IPS-11a (cell line): ENCODE results near the gene HDAC8.

Source experiments
- H3K4me3 ChIP-seq: one replicate; pipeline ENCODE4 v1.5.1; 2013; ENCODE audit warnings: low read depth, low read length, control low read depth

The HDAC8 gene

DNA sequence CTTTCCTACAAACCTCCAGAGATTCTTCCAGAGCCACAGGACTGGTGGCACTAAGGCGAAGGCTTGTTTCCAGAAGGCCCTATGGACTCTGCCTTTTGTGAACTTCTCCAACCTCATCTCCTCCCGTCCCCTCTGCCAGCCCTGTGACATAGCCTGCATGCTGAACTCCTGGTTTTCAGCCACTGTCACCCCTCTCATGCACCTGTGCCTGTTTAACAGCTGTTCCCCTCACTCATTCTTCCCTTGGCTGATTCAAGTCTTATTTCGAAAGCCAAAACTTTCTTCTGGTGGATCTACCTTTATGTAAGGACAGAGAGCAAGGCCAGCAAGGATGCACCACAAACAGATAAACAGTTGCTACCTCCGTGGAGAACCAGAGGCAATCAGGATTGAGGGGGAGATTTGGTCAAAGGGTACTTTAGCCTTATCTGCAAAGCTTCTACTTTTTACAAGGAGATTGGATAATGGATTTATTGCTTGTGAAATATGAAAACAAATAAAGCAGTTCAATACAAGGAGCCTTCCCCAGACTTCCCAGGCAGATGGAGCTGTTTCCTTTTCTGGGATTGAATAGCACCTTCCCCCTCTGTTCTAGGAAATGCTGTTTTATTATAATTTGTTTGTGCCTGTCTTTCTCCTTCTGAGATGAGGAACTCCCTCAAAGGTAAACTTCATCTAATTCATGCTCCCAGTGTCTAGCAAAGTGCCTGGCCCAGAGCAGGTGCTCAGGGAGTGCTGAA lies 272.6 kb downstream of the HDAC8 start:
- no peak overlapping the region for H3K4me3 ChIP-seq

DNA sequence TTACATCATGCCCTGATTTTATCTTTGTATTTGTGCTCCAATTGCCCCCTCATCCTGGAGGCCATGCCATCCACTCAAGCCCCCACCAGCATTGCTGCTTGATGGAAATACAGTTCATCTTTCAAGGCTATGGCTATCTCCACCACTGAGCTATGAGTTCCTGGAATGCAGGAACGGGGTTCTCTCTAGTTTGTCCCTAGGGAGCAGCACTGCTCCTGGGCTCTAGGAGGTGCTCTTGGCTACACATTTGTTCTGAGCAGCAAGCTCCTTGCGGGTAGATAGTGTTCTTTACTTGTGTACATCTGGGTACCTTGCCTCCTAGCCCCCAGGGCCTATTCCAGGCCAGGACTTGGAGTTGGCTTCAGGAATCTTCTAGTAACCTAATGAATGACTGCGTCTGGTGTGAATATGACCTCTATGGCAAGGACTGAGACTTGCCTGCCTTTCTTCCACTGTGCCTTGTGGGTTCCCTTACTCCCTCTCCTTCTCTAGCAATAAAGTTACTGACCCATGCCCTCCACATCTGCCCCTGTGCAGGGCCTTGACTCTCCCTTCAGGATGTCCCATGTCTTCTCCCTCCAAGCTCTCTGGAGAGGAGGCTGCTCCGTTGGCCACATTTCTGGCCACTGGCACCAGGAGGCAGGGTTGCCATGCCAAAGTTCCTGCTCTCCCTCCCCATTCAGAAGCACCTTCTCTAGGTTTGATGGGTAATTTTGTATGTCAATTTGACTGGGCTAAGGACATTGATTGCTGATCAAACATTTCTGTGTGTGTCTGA lies 274.5 kb downstream of the HDAC8 start:
- no peak overlapping the region for H3K4me3 ChIP-seq

DNA sequence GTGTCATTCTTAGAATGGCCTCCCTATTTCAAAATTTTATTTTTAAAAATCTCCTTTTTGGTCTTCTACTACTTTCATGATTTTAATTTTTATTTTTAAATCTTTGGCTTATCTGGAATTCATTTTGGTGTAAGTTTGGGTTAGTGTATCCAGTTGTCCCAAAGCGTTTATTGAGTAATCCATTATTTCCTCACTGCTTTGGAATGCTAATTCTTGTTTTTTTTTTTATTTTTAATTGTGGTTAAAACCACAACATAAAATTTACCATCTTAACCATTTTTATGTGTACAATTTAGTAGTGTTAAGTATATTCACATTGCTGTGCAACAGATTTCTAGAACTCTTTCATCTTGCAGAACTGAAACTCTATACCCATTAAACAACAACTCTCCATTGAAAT lies 275.7 kb downstream of the HDAC8 start:
- H3K4me3 ChIP-seq = no peak overlapping the region

DNA sequence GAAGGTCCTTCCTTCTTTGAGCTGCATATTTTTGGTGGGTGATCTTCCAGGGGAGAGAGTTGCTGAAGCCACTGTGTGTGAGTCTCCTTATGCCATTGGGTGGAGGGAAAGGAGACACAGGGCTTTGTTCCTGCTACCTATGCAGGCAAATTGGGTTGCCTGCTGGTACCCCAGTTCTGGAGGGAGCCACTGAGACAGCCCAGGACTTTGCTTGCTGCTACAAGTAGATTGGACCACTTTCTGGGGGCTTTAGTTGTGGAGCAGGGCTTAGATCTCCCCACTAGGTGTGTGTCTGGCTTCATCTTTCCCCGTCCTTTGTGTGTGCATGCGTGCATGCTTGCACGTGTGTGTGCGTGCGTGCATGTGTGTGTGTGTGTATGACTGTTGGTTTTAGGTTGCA lies 276.9 kb downstream of the HDAC8 start:
- no peak overlapping the region for H3K4me3 ChIP-seq

DNA sequence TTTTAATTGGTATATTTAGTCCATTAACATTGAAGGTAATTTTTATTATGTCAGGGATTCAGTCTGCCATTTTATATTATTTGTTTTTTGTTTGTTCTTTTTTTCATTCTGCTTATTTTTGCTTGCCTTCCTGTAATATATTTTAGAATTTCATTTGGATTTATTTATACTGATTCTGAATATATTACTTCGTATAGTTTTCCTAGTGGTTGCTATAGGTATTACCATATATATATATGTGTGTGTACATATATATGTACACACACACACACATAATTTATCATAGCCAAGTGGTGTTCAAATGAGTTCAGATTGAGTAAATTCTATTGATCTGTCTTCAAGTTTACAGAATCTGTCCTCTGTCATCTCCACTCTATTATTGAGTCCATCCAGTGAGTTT lies 278.1 kb downstream of the HDAC8 start:
- no peak overlapping the region for H3K4me3 ChIP-seq

DNA sequence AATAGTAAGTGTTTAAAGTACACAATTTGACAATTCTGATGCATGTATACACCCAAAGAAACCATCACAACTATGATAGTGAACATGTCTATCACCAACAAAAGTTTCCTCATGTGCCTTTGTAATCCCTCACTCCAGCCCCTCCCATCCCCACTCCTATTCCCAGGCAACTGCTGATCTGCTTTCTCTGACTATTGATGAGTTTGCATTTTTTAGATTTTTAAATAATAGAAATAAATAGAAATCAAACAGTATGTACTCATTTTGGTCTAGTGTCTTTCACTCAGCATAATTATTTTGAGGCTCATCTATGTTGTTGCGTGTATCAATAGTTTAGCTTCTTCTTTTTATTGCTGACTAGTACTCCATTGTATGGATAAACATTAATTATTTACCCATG lies 290.3 kb downstream of the HDAC8 start:
- no peak overlapping the region for H3K4me3 ChIP-seq

DNA sequence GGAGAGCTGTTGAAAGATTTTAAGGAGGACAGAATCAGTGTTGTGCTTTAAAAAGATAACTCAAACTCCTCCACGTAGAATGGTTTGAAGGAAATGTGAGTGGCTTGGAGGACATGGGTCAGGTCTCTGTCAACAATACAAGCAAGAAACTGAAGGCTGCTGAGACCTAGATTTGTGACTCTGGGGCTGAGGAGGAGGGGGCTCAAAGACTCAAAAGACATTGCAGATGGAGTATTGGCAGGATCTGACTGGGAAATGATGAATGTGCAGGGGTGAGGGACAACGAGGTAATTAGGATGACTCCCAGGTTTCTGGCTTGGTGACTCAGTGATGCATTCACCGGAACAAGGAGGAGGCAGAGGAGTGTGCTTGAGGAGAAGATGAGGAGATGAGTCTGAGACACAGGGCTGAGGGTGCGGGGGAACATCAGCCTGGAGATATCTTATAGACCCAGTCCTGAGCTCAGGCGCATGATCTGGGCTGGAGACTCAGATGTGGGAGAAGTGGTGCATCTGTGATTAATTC lies 292.3 kb downstream of the HDAC8 start:
- no peak overlapping the region for H3K4me3 ChIP-seq
